GM23338 (cell line): ENCODE results near the gene SLC35B4. TPM values are rescaled to one million over a fixed set of nuclear protein-coding genes. Genes with fewer than 3 reads are reported as not detected.
A peak's percentile ranks its signal among the peaks of the same experiment; 100 is the strongest.

ENCODE experiments used
- ATAC-seq: fragments of 200-7000 bp; cut with Tn5 transposase; 3 replicates; pipeline ENCODE4 v1.9.1; 2020
- DNase-seq: peaks from one replicate; pipeline ENCODE4 v3.0.0-alpha.2; 2015; ENCODE audit warnings: low spot score
- H2AFZ ChIP-seq: fragments of 200-600 bp; sonication (generic); 2 replicates; pipeline ENCODE4 v1.8.0; 2016; ENCODE audit warnings: antibody characterized with exemption, mild to moderate bottlenecking, moderate library complexity
- H3F3A ChIP-seq: fragments of 200-600 bp; sonication (generic); replicated peaks from 2 replicates; pipeline ENCODE4 v1.8.0; 2017; ENCODE audit warnings: antibody characterized with exemption, mixed run types, low read depth
- H3K27ac ChIP-seq: fragments of 200-600 bp; sonication (generic); 2 replicates; pipeline ENCODE4 v1.6.1; 2016; ENCODE audit warnings: low read depth
- H3K27me3 ChIP-seq: fragments of 200-600 bp; sonication (generic); 2 replicates; pipeline ENCODE4 v1.8.0; 2016; ENCODE audit warnings: mild to moderate bottlenecking, mixed run types, moderate library complexity; ENCODE audit not compliant: insufficient read depth
- H3K36me3 ChIP-seq: fragments of 200-600 bp; sonication (generic); 2 replicates; pipeline ENCODE4 v1.8.0; 2016; ENCODE audit warnings: mild to moderate bottlenecking; ENCODE audit not compliant: insufficient read depth
- H3K4me1 ChIP-seq: fragments of 200-600 bp; sonication (generic); 2 replicates; pipeline ENCODE4 v1.8.0; 2016; ENCODE audit warnings: mild to moderate bottlenecking, moderate library complexity; ENCODE audit not compliant: insufficient read depth
- H3K4me2 ChIP-seq: fragments of 200-600 bp; sonication (generic); 2 replicates; pipeline ENCODE4 v1.7.1; 2017; ENCODE audit warnings: mixed run types
- H3K4me3 ChIP-seq: fragments of 200-600 bp; sonication (generic); 2 replicates; pipeline ENCODE4 v1.6.1; 2016; ENCODE audit warnings: mixed run types
- H3K79me2 ChIP-seq: fragments of 200-600 bp; sonication (generic); replicated peaks from 2 replicates; pipeline ENCODE4 v1.8.0; 2017; ENCODE audit warnings: mild to moderate bottlenecking; ENCODE audit not compliant: insufficient read depth
- H3K9me2 ChIP-seq: fragments of 200-600 bp; sonication (generic); 2 replicates; pipeline ENCODE4 v1.8.0; 2017; ENCODE audit not compliant: insufficient read depth
- H4K20me1 ChIP-seq: fragments of 200-600 bp; sonication (generic); replicated peaks from 2 replicates; pipeline ENCODE4 v1.8.0; 2017; ENCODE audit warnings: mild to moderate bottlenecking; ENCODE audit not compliant: insufficient read depth
- H3K27ac Mint-ChIP-seq: 2 replicates; pipeline ENCODE4 v1.8.0; 2020; ENCODE audit warnings: inconsistent platforms, mild to moderate bottlenecking, moderate library complexity, mixed read lengths
- H3K27me3 Mint-ChIP-seq: 3 replicates; pipeline ENCODE4 v1.8.0; 2022; ENCODE audit warnings: low read depth, mild to moderate bottlenecking, moderate library complexity, mixed read lengths, inconsistent platforms; ENCODE audit not compliant: insufficient read depth, poor library complexity
- H3K36me3 Mint-ChIP-seq: 3 replicates; pipeline ENCODE4 v1.8.0; 2021; ENCODE audit warnings: low read depth, mild to moderate bottlenecking, inconsistent platforms, moderate library complexity, mixed read lengths
- H3K4me1 Mint-ChIP-seq: 3 replicates; pipeline ENCODE4 v1.8.0; 2020; ENCODE audit warnings: mild to moderate bottlenecking, inconsistent platforms, mixed read lengths
- H3K4me3 Mint-ChIP-seq: 3 replicates; pipeline ENCODE4 v1.8.0; 2021; ENCODE audit warnings: moderate library complexity, mild to moderate bottlenecking, inconsistent platforms, mixed read lengths
- H3K9me3 Mint-ChIP-seq: 3 replicates; pipeline ENCODE4 v1.8.0; 2020; ENCODE audit warnings: moderate library complexity, mild to moderate bottlenecking, inconsistent platforms, mixed read lengths
- EZH2 ChIP-seq: fragments of 200-600 bp; sonication (generic); IDR thresholded peaks from one replicate; pipeline ENCODE4 v1.8.0; 2017; ENCODE audit warnings: antibody characterized with exemption, mild to moderate bottlenecking, low read depth; ENCODE audit not compliant: unreplicated experiment
- EZH2phosphoT487 ChIP-seq: fragments of 200-600 bp; sonication (generic); IDR thresholded peaks from one replicate; pipeline ENCODE4 v1.8.1; 2018; ENCODE audit warnings: antibody characterized with exemption; ENCODE audit not compliant: unreplicated experiment
- JUNB ChIP-seq: IDR thresholded peaks from one replicate; pipeline ENCODE4 v1.6.1; 2016; ENCODE audit warnings: antibody characterized with exemption; ENCODE audit not compliant: unreplicated experiment
- NANOG ChIP-seq: IDR thresholded peaks from 2 replicates; pipeline ENCODE4 v1.6.1; 2016; ENCODE audit warnings: antibody characterized with exemption, borderline replicate concordance
- polyA plus RNA-seq: library from polyadenylated mRNA; unstranded; fragments of >200 nt; fragmentation: Nextera tagmentation; extraction: Ambion mirVana; gene quantifications from 2 replicates; pipeline ENCODE4 v1.2.1, GENCODE V29; 2016
- total RNA-seq: library from RNA; depleted of rRNA; stranded (reverse); fragments of >200 nt; shearing (Covaris generic); gene quantifications from 2 replicates; pipeline ENCODE4 v1.2.3, GENCODE V29; 2014
- TF ChIP-seq, protein P1 (sequence below): fragments of 250-450 bp; sonication (Bioruptor Pico); IDR thresholded peaks from 2 replicates; pipeline ENCODE4 v1.5.0; 2020; ENCODE audit warnings: mild to moderate bottlenecking, moderate library complexity
- TF ChIP-seq, protein P2 (sequence below), 2 experiments: fragments of 200-600 bp in 1 of 2; sonication (generic) in 1 of 2; conservative IDR thresholded peaks; 2 replicates each; pipeline versions ENCODE4 v1.5.1 to v1.6.1; 2016 to 2017; ENCODE audit warnings: antibody characterized with exemption in 2 of 2, low read depth in 2 of 2, mild to moderate bottlenecking in 2 of 2, moderate library complexity in 1 of 2

The SLC35B4 gene
- total and polyA plus RNA-seq, 2 experiments from 2014 or later = 22.6 to 29.7 TPM

DNA sequence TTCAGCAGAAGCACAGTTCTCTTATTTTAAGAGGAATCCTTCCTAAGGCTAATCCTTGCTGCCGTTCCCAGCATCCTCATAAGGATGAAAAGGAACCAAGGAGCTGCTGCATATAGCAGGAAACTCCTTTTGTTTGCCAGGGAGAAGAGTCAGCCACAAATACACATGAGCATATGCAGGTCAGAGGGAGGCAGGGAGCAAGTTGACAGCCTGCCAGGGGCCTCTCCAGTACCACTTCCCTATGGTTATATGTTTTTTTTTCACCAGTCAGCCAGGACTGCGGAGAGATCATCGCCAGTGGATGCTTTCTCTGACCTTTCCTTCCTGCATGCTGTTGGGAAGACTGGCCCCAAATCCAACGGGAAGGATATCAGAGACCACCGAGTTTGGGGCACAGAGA is 39.8 kb downstream of the SLC35B4 start:
- Histone ChIP-seq H4K20me1 (no peaks in the 10 kb centered on the region), H3K27ac (no peak overlapping the region), H3K4me3 (no peak overlapping the region), H3K4me2 (no peak overlapping the region), H3K79me2 (no peaks in the 10 kb centered on the region), H2AFZ (peak overlapping the region; percentile 47; the same call in 1 of the 2 replicates), H3K36me3 (no peaks in the 10 kb centered on the region), H3K9me2 (no peaks in the 10 kb centered on the region), H3K4me1 (peaks cover 5% of the 10 kb centered on the region; the same call in 1 of the 2 replicates), H3K27me3 (no peaks in the 10 kb centered on the region), H3F3A (no peaks in the 10 kb centered on the region)
- Mint-ChIP-seq H3K9me3 (no peaks in the 10 kb centered on the region), H3K4me3 (no peak overlapping the region), H3K27ac (no peak overlapping the region; the same call in 1 of the 2 replicates), H3K27me3 (no peaks in the 10 kb centered on the region), H3K4me1 (peaks cover 10% of the 10 kb centered on the region), H3K36me3 (no peaks in the 10 kb centered on the region)
- no peak for TF ChIP-seq EZH2phosphoT487
- TF ChIP-seq JUNB = no peak
- TF ChIP-seq NANOG = no peak
- TF ChIP-seq, protein P1, sequence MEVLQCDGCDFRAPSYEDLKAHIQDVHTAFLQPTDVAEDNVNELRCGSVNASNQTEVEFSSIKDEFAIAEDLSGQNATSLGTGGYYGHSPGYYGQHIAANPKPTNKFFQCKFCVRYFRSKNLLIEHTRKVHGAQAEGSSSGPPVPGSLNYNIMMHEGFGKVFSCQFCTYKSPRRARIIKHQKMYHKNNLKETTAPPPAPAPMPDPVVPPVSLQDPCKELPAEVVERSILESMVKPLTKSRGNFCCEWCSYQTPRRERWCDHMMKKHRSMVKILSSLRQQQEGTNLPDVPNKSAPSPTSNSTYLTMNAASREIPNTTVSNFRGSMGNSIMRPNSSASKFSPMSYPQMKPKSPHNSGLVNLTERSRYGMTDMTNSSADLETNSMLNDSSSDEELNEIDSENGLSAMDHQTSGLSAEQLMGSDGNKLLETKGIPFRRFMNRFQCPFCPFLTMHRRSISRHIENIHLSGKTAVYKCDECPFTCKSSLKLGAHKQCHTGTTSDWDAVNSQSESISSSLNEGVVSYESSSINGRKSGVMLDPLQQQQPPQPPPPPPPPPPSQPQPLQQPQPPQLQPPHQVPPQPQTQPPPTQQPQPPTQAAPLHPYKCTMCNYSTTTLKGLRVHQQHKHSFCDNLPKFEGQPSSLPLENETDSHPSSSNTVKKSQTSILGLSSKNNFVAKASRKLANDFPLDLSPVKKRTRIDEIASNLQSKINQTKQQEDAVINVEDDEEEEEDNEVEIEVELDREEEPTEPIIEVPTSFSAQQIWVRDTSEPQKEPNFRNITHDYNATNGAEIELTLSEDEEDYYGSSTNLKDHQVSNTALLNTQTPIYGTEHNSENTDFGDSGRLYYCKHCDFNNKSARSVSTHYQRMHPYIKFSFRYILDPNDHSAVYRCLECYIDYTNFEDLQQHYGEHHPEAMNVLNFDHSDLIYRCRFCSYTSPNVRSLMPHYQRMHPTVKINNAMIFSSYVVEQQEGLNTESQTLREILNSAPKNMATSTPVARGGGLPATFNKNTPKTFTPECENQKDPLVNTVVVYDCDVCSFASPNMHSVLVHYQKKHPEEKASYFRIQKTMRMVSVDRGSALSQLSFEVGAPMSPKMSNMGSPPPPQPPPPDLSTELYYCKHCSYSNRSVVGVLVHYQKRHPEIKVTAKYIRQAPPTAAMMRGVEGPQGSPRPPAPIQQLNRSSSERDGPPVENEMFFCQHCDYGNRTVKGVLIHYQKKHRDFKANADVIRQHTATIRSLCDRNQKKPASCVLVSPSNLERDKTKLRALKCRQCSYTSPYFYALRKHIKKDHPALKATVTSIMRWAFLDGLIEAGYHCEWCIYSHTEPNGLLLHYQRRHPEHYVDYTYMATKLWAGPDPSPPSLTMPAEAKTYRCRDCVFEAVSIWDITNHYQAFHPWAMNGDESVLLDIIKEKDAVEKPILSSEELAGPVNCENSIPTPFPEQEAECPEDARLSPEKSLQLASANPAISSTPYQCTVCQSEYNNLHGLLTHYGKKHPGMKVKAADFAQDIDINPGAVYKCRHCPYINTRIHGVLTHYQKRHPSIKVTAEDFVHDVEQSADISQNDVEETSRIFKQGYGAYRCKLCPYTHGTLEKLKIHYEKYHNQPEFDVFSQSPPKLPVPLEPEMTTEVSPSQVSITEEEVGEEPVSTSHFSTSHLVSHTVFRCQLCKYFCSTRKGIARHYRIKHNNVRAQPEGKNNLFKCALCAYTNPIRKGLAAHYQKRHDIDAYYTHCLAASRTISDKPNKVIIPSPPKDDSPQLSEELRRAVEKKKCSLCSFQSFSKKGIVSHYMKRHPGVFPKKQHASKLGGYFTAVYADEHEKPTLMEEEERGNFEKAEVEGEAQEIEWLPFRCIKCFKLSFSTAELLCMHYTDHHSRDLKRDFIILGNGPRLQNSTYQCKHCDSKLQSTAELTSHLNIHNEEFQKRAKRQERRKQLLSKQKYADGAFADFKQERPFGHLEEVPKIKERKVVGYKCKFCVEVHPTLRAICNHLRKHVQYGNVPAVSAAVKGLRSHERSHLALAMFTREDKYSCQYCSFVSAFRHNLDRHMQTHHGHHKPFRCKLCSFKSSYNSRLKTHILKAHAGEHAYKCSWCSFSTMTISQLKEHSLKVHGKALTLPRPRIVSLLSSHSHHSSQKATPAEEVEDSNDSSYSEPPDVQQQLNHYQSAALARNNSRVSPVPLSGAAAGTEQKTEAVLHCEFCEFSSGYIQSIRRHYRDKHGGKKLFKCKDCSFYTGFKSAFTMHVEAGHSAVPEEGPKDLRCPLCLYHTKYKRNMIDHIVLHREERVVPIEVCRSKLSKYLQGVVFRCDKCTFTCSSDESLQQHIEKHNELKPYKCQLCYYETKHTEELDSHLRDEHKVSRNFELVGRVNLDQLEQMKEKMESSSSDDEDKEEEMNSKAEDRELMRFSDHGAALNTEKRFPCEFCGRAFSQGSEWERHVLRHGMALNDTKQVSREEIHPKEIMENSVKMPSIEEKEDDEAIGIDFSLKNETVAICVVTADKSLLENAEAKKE = no peak
- no peak for TF ChIP-seq EZH2
- peak; percentile 67 for ATAC-seq
- peak; percentile 23 for DNase-seq

DNA sequence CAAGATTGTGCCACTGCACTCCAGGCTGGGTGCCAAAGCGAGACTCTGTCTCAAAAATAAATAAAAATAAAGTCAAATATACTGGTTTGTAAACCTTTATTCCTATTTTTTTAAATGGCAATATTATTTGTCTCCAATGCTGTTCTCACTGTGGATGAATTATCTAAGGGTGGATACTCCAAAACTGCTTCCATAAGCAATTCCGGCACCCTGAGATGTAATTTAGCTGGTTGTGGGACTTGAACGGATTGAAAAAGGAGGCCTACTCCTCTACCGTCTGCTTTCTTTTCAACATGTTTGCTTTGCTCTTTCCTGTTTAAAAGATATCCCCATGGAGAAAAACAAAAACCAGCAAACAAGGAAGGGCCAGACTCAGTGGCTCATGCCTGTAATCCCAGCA is 54.4 kb downstream of the SLC35B4 start:
- no peaks in the 10 kb centered on the region; the same call in 1 of the 2 replicates for H3K36me3 ChIP-seq
- no peaks in the 10 kb centered on the region for H3K36me3 Mint-ChIP-seq
- peaks cover 3% of the 10 kb centered on the region; the same call in 1 of the 3 replicates for H3K9me3 Mint-ChIP-seq
- DNase-seq (no peak), ATAC-seq (no peak)
- H3K27ac ChIP-seq = no peak overlapping the region
- H3K4me3 Mint-ChIP-seq = no peak overlapping the region
- H3K4me1 ChIP-seq = no peaks in the 10 kb centered on the region
- H3K9me2 ChIP-seq = no peaks in the 10 kb centered on the region
- H3K27me3 Mint-ChIP-seq = peaks cover 4% of the 10 kb centered on the region
- TF ChIP-seq EZH2 = no peak
- TF ChIP-seq, protein P2, sequence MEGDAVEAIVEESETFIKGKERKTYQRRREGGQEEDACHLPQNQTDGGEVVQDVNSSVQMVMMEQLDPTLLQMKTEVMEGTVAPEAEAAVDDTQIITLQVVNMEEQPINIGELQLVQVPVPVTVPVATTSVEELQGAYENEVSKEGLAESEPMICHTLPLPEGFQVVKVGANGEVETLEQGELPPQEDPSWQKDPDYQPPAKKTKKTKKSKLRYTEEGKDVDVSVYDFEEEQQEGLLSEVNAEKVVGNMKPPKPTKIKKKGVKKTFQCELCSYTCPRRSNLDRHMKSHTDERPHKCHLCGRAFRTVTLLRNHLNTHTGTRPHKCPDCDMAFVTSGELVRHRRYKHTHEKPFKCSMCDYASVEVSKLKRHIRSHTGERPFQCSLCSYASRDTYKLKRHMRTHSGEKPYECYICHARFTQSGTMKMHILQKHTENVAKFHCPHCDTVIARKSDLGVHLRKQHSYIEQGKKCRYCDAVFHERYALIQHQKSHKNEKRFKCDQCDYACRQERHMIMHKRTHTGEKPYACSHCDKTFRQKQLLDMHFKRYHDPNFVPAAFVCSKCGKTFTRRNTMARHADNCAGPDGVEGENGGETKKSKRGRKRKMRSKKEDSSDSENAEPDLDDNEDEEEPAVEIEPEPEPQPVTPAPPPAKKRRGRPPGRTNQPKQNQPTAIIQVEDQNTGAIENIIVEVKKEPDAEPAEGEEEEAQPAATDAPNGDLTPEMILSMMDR (conservative IDR thresholded peaks at IDR 0.05; ENCODE audit: low read depth in 2 of 2) = no peak
- no peak overlapping the region for H2AFZ ChIP-seq
- H3K4me3 ChIP-seq = no peak overlapping the region
- H3K79me2 ChIP-seq = no peaks in the 10 kb centered on the region
- H3K4me1 Mint-ChIP-seq = no peaks in the 10 kb centered on the region
- H4K20me1 ChIP-seq = no peaks in the 10 kb centered on the region
- H3F3A ChIP-seq = no peaks in the 10 kb centered on the region
- H3K4me2 ChIP-seq = no peak overlapping the region
- no peak overlapping the region for H3K27ac Mint-ChIP-seq
- H3K27me3 ChIP-seq = no peaks in the 10 kb centered on the region
